H1 (cell line): ENCODE results near the gene ANO6. TPM values are rescaled to one million over a fixed set of nuclear protein-coding genes. Genes with fewer than 3 reads are reported as not detected.
A peak's percentile ranks its signal among the peaks of the same experiment; 100 is the strongest.

Experiments used
- CTCF ChIA-PET: fragments of 300-600 bp; sonication (Branson Sonifier 250); formaldehyde crosslinking; loops from one replicate; lab custom pipeline; 2021; ENCODE audit not compliant: partially characterized antibody; lab: Charles Lee
- POLR2A ChIA-PET: fragments of 300-600 bp; sonication (Branson Sonifier 250); formaldehyde crosslinking; loops from one replicate; lab custom pipeline; 2021; ENCODE audit warnings: inconsistent platforms; ENCODE audit not compliant: partially characterized antibody; lab: Charles Lee
- DNase-seq, 2 experiments: peaks; one replicate each; pipeline versions ENCODE4 v3.0.0 to v3.0.0-alpha.2; 2010 to 2022; ENCODE audit warnings: low spot score in 2 of 2, low read depth in 1 of 2, mixed read lengths in 1 of 2
- FAIRE-seq: peaks from 2 replicates; lab custom pipeline; 2011; peaks lifted over from hg19 to GRCh38; lab: Jason Lieb, UNC
- H2AFZ ChIP-seq: 2 replicates; pipeline ENCODE4 v1.8.1; 2012; ENCODE audit warnings: low read length, inconsistent platforms
- H2AK5ac ChIP-seq: 2 replicates; pipeline ENCODE4 v1.6.1; 2013; ENCODE audit warnings: low read depth, low read length
- H2BK120ac ChIP-seq: replicated peaks from 2 replicates; pipeline ENCODE3; 2013; ENCODE audit warnings: low read depth, low read length, inconsistent platforms
- H2BK12ac ChIP-seq: 2 replicates; pipeline ENCODE4 v1.6.1; 2013; ENCODE audit warnings: low read depth, low read length
- H2BK15ac ChIP-seq: 2 replicates; pipeline ENCODE4 v1.6.1; 2013; ENCODE audit warnings: low read length
- H2BK20ac ChIP-seq: 2 replicates; pipeline ENCODE4 v1.6.1; 2013; ENCODE audit warnings: low read length
- H2BK5ac ChIP-seq: 2 replicates; pipeline ENCODE4 v1.6.1; 2013; ENCODE audit warnings: low read depth, low read length
- H3K14ac ChIP-seq: 2 replicates; pipeline ENCODE4 v1.6.1; 2013; ENCODE audit warnings: inconsistent platforms; ENCODE audit not compliant: insufficient read length
- H3K18ac ChIP-seq: 2 replicates; pipeline ENCODE4 v1.6.1; 2013; ENCODE audit warnings: low read length; ENCODE audit errors: extremely low read depth
- H3K23ac ChIP-seq: 2 replicates; pipeline ENCODE4 v1.6.1; 2013; ENCODE audit warnings: inconsistent platforms; ENCODE audit not compliant: insufficient read length
- H3K23me2 ChIP-seq: 2 replicates; pipeline ENCODE4 v1.6.1; 2013; ENCODE audit warnings: low read depth, low read length
- H3K27ac ChIP-seq: 2 replicates; pipeline ENCODE4 v1.6.1; 2011; ENCODE audit warnings: low read depth, low read length, inconsistent platforms
- H3K27me3 ChIP-seq, 4 experiments: replicated peaks in 1 of 4; 1 replicate in 1 of 4; 2 replicates in 3 of 4; pipeline versions ENCODE4 v1.6.1 to v1.8.1; 2011 to 2013; ENCODE audit warnings: low read length in 3 of 4, mild to moderate bottlenecking in 3 of 4, inconsistent platforms in 2 of 4, mixed read lengths in 2 of 4, moderate library complexity in 1 of 4; ENCODE audit not compliant: control insufficient read depth in 3 of 4, insufficient read depth in 3 of 4; ENCODE audit errors: extremely low read depth in 1 of 4
- H3K36me3 ChIP-seq, 4 experiments: 2 replicates each; pipeline versions ENCODE4 v1.6.1 to v1.8.1; 2011 to 2013; ENCODE audit warnings: mild to moderate bottlenecking in 4 of 4, low read length in 3 of 4, moderate library complexity in 2 of 4, control low read depth in 1 of 4, inconsistent platforms in 1 of 4; ENCODE audit not compliant: insufficient read depth in 4 of 4, control insufficient read depth in 2 of 4
- H3K4ac ChIP-seq: replicated peaks from 2 replicates; pipeline ENCODE3; 2013; ENCODE audit warnings: low read length, low read depth, mixed read lengths, inconsistent platforms; ENCODE audit not compliant: insufficient read length
- H3K4me1 ChIP-seq, 4 experiments: replicated peaks in 1 of 4; 1 replicate in 1 of 4; 2 replicates in 3 of 4; pipeline versions ENCODE4 v1.6.1 to v1.8.1; 2011 to 2013; ENCODE audit warnings: low read length in 3 of 4, inconsistent platforms in 2 of 4, mixed read lengths in 1 of 4; ENCODE audit not compliant: insufficient read depth in 4 of 4, control insufficient read depth in 3 of 4
- H3K4me2 ChIP-seq, 2 experiments: 2 replicates each; pipeline versions ENCODE4 v1.6.1 to v1.8.1; 2011 to 2013; ENCODE audit warnings: low read depth in 2 of 2, low read length in 2 of 2, control low read depth in 1 of 2, inconsistent platforms in 1 of 2, mild to moderate bottlenecking in 1 of 2; ENCODE audit not compliant: insufficient read depth in 1 of 2
- H3K4me3 ChIP-seq, 4 experiments: fragments of 200-600, 300-600 bp in 1 of 4; sonication (generic), shearing (Covaris generic), sonication (Bioruptor Twin) in 1 of 4; 2 replicates each; pipeline versions ENCODE4 v1.5.1 to v1.8.1; 2011 to 2016; ENCODE audit warnings: low read length in 4 of 4, low read depth in 3 of 4, control low read depth in 2 of 4, inconsistent platforms in 2 of 4, mild to moderate bottlenecking in 2 of 4, mixed read lengths in 1 of 4, moderate library complexity in 1 of 4; ENCODE audit not compliant: insufficient read depth in 2 of 4; ENCODE audit errors: extremely low read depth in 1 of 4
- H3K56ac ChIP-seq: replicated peaks from 2 replicates; pipeline ENCODE3; 2013; ENCODE audit warnings: low read depth, mild to moderate bottlenecking, mixed read lengths, low read length, inconsistent platforms; ENCODE audit not compliant: insufficient read length
- H3K79me1 ChIP-seq: 2 replicates; pipeline ENCODE4 v1.6.1; 2013; ENCODE audit warnings: low read depth, low read length, control low read depth
- H3K79me2 ChIP-seq, 2 experiments: 2 replicates each; pipeline versions ENCODE4 v1.6.1 to v1.8.1; 2012 to 2013; ENCODE audit warnings: low read length in 2 of 2, mild to moderate bottlenecking in 2 of 2, inconsistent platforms in 1 of 2; ENCODE audit not compliant: insufficient read depth in 2 of 2, control insufficient read depth in 1 of 2
- H3K9ac ChIP-seq, 4 experiments: replicated peaks in 1 of 4; 1 replicate in 1 of 4; 2 replicates in 3 of 4; pipeline versions ENCODE4 v1.6.1 to v1.8.1; 2011 to 2013; ENCODE audit warnings: low read depth in 3 of 4, low read length in 3 of 4, control low read depth in 2 of 4, mild to moderate bottlenecking in 2 of 4, moderate library complexity in 2 of 4, inconsistent platforms in 1 of 4; ENCODE audit errors: extremely low read depth in 1 of 4
- H3K9me3 ChIP-seq, 2 experiments: 2 replicates each; pipeline versions ENCODE4 v1.6.1 to v1.8.1; 2012 to 2013; ENCODE audit warnings: mild to moderate bottlenecking in 2 of 2, moderate library complexity in 2 of 2, control low read depth in 1 of 2, inconsistent platforms in 1 of 2, low read depth in 1 of 2, low read length in 1 of 2, mixed read lengths in 1 of 2; ENCODE audit not compliant: insufficient read depth in 2 of 2
- H4K20me1 ChIP-seq, 2 experiments: replicated peaks in 1 of 2; 2 replicates each; pipeline versions ENCODE3 to v1.8.1; 2011 to 2013; ENCODE audit warnings: inconsistent platforms in 2 of 2, low read length in 2 of 2, mild to moderate bottlenecking in 1 of 2; ENCODE audit not compliant: insufficient read depth in 2 of 2, control insufficient read depth in 1 of 2
- H4K5ac ChIP-seq: 2 replicates; pipeline ENCODE4 v1.6.1; 2013; ENCODE audit warnings: low read length, low read depth, mixed read lengths, inconsistent platforms; ENCODE audit not compliant: insufficient read length
- H4K8ac ChIP-seq: 2 replicates; pipeline ENCODE4 v1.8.0; 2013; ENCODE audit warnings: mild to moderate bottlenecking, moderate library complexity, low read length, inconsistent platforms; ENCODE audit not compliant: insufficient read depth; ENCODE audit errors: extremely low read depth
- H4K91ac ChIP-seq: replicated peaks from 2 replicates; pipeline ENCODE3; 2013; ENCODE audit warnings: low read length, mixed read lengths, inconsistent platforms; ENCODE audit not compliant: insufficient read length
- ATF3 ChIP-seq: IDR thresholded peaks from 2 replicates; pipeline ENCODE4 v1.6.1; 2011; ENCODE audit warnings: low read depth, mild to moderate bottlenecking, low read length; ENCODE audit not compliant: insufficient read depth
- FOSL1 ChIP-seq: IDR thresholded peaks from 2 replicates; pipeline ENCODE4 v1.6.1; 2011; ENCODE audit warnings: mild to moderate bottlenecking, low read depth, low read length, moderate library complexity; ENCODE audit not compliant: insufficient read depth
- GABPA ChIP-seq: IDR thresholded peaks from 2 replicates; pipeline ENCODE4 v1.6.1; 2011; ENCODE audit warnings: mild to moderate bottlenecking, low read length, moderate library complexity, borderline replicate concordance; ENCODE audit not compliant: insufficient read depth
- KDM1A ChIP-seq: fragments of 200-600, 300-600 bp; sonication (generic); IDR thresholded peaks from 2 replicates; pipeline ENCODE4 v1.7.1; 2016; ENCODE audit warnings: mild to moderate bottlenecking, low read length, borderline replicate concordance
- NANOG ChIP-seq: IDR thresholded peaks from 2 replicates; pipeline ENCODE4 v1.6.1; 2011; ENCODE audit warnings: low read length, low read depth, mild to moderate bottlenecking, inconsistent platforms; ENCODE audit not compliant: insufficient read depth, poor library complexity, severe bottlenecking
- POLR2AphosphoS5 ChIP-seq: IDR thresholded peaks from 2 replicates; pipeline ENCODE4 v1.6.1; 2011; ENCODE audit warnings: low read depth, low read length
- TAF1 ChIP-seq: IDR thresholded peaks from 2 replicates; pipeline ENCODE4 v1.6.1; 2011; ENCODE audit warnings: mild to moderate bottlenecking, low read depth, low read length
- WGBS, 2 experiments: shearing (Covaris generic) in 1 of 2; methylation state at CpG; one replicate each; pipeline versions ENCODE4 v1.1.6 to v1.1.7; 2013 to 2015; ENCODE audit warnings: low lambda C conversion rate in 2 of 2, mixed read lengths in 2 of 2, inconsistent platforms in 1 of 2, low coverage in 1 of 2, missing lambda C conversion rate in 1 of 2; ENCODE audit not compliant: insufficient replicate concordance in 2 of 2, insufficient coverage in 1 of 2, insufficient read length in 1 of 2; ENCODE audit errors: extremely low coverage in 1 of 2, missing lambda C conversion rate in 1 of 2; 5-methylcytosine and 5-hydroxymethylcytosine counted together
- polyA plus RNA-seq, 7 experiments: library from polyadenylated mRNA; depleted of rRNA in 3 of 7; stranded (reverse) in 5 of 7; unstranded in 2 of 7; fragments of >200 nt in 5 of 7; fragments of 200-250 nt in 2 of 7; gene quantifications; 1 replicate in 5 of 7; 2 replicates in 1 of 7; 4 replicates in 1 of 7; pipeline versions ENCODE4 v1.2.1 to v1.2.3, GENCODE V29; 2011 to 2013; ENCODE audit warnings: missing spikeins in 2 of 7, mixed read lengths in 2 of 7
- total RNA-seq: library from RNA; stranded (reverse); fragmentation: NEBNext Ultra II Directional; extraction: Animal tissue kit (Norgen Biotek cat#: 25700); gene quantifications from 2 replicates; pipeline ENCODE4 v1.2.1, GENCODE V29; 2021

Gene ANO6
- total and polyA plus RNA-seq, 2 of the 8 experiments (the other 6 are each of a cell fraction or from before 2014, with no cell fraction given), result 15.1 to 39.7 TPM

GRCh38 chr12:45389426-45389825 is 173.5 kb downstream of the ANO6 start:
- Histone ChIP-seq H3K27ac (no peak overlapping the region), H3K4me2 (no peak overlapping the region; a peak in 1 of 4 replicates), H3K23me2 (no peaks in the 10 kb centered on the region), H2BK20ac (no peak overlapping the region), H3K79me1 (no peaks in the 10 kb centered on the region), H3K4me3 (no peak overlapping the region), H4K91ac (peak overlapping the region; percentile 8), H3K14ac (no peak overlapping the region), H3K4me1 (no peaks in the 10 kb centered on the region), H4K8ac (no peak overlapping the region), H3K79me2 (no peaks in the 10 kb centered on the region), H3K27me3 (no peaks in the 10 kb centered on the region), H4K20me1 (no peaks in the 10 kb centered on the region), H3K23ac (no peak overlapping the region), H3K56ac (no peak overlapping the region), H2BK12ac (no peak overlapping the region), H3K9me3 (peaks cover 0 to 5% of the 10 kb centered on the region in 2 experiments; a peak in 1 of 4 replicates), H3K4ac (no peak overlapping the region), H2BK5ac (no peak overlapping the region), H3K36me3 (peaks cover 0 to 19% (median 8%) of the 10 kb centered on the region in 4 experiments; a peak in 3 of 8 replicates), H2AK5ac (no peak overlapping the region), H2BK120ac (no peak overlapping the region), H2BK15ac (no peak overlapping the region), H2AFZ (no peak overlapping the region), H3K18ac (no peak overlapping the region), H3K9ac (no peak overlapping the region), H4K5ac (no peak overlapping the region)
- ChIA-PET CTCF (interaction anchor here (0.8 to 4.5 kb wide), 15 partner anchors 15 to 224 kb away, joined by 3 to 34 read pairs (median 6); no protein-coding TSS in a partner anchor), POLR2A (interaction anchor here (1.9 kb wide), 1 partner anchor 219 kb away, joined by 5 read pairs; no protein-coding TSS in a partner anchor)
- TF ChIP-seq POLR2AphosphoS5 (no peak), NANOG (no peak), KDM1A (no peak), TAF1 (no peak), GABPA (no peak), FOSL1 (no peak), ATF3 (no peak)
- WGBS, 2 experiments, result 93% methylated on average over 3 of the region's 3 CpGs; no CpG with 5 or more reads in 1 of the 2 experiments
- FAIRE-seq (no peak), DNase-seq (no peak)
